Activated CD4-positive, alpha-beta T cell treated with anti-CD3 and anti-CD28 coated beads, Interleukin-2, amount 50 U/mL, for 4 hours (primary cell): Measurements from ENCODE around the gene MANF.
"Not testable (repeated sequence)": the region's sequence is repeated elsewhere in the genome, so short reads cannot be mapped to it uniquely, and the experiment has no call there.

Experiments used
- DNase-seq, 2 experiments: peaks; one replicate each; pipeline ENCODE4 v3.0.0-alpha.2; 2020

Gene MANF

GRCh38 chr3:51373658-51374421, 11.3 kb upstream of the MANF start:
- DNase-seq, result no peak

GRCh38 chr3:51374456-51374855, 10.6 kb upstream of the MANF start:
- DNase-seq, result no peak

- no peak for DNase-seq
Observed at GRCh38 chr3:51375136-51375535, 10.0 kb upstream of the MANF start.

- DNase-seq, result no peak
Observed at GRCh38 chr3:51375571-51375970, 9.5 kb upstream of the MANF start.

GRCh38 chr3:51378065-51378464, 7.0 kb upstream of the MANF start:
- no peak for DNase-seq

GRCh38 chr3:51378726-51379125, 6.4 kb upstream of the MANF start:
- no peak for DNase-seq

- no peak for DNase-seq
Observed at GRCh38 chr3:51379301-51379700, 5.8 kb upstream of the MANF start.

- DNase-seq, result no peak
Observed at GRCh38 chr3:51379746-51380455, 5.2 kb upstream of the MANF start.

GRCh38 chr3:51380601-51381332, 4.3 kb upstream of the MANF start:
- DNase-seq, result no peak

- DNase-seq, result no peak
Observed at GRCh38 chr3:51381333-51381705, 3.8 kb upstream of the MANF start.

GRCh38 chr3:51382076-51382745, 2.9 kb upstream of the MANF start:
- DNase-seq, result no peak

- DNase-seq, result no peak
Observed at GRCh38 chr3:51382947-51383578, 2.0 kb upstream of the MANF start.

- no peak for DNase-seq
Observed at GRCh38 chr3:51384055-51384725, 901 bp upstream of the MANF start.

GRCh38 chr3:51385621-51386091, 565 bp downstream of the MANF start:
- no peak for DNase-seq

- DNase-seq, result no peak
Observed at GRCh38 chr3:51386159-51386851, 1.2 kb downstream of the MANF start.

- no peak for DNase-seq
Observed at GRCh38 chr3:51386852-51387229, 1.8 kb downstream of the MANF start.

- not testable (repeated sequence) for DNase-seq
Observed at GRCh38 chr3:51387281-51387680, 2.2 kb downstream of the MANF start.

GRCh38 chr3:51388286-51389029, 3.4 kb downstream of the MANF start:
- no peak for DNase-seq

GRCh38 chr3:51389423-51390183, 4.5 kb downstream of the MANF start:
- peak; percentile 44 to 51 for DNase-seq
